PC-9 (cell line): Measurements from ENCODE around the gene AP3B1.

Experiments used
- EZH2 ChIP-seq: fragments of 200-600 bp; sonication (generic); IDR thresholded peaks from 2 replicates; pipeline ENCODE4 v1.8.0; 2017; ENCODE audit warnings: antibody characterized with exemption, low read depth
- TF ChIP-seq, protein P1 (sequence below): fragments of 200-600 bp; sonication (generic); conservative IDR thresholded peaks from 2 replicates; pipeline ENCODE4 v1.6.1; 2017; ENCODE audit warnings: mixed run types, antibody characterized with exemption, mild to moderate bottlenecking, moderate library complexity

DNA sequence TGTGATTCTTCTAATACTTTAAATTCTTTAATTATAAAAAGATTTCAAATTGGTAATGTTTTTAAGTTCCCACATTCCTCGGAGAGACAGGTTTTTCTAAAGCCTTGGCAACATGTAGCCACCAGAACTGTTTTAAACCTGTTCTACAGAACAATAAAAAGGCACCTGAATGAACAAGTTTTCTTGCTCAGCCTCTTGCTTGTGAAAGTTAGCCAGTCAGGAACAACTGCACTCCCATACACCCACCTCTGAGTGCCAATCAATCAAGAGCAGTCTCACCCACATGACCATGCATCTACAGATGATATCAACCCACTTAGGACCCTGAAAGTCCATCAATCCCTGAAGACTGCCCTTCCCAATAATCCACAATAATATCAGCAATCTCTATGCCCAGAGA, 62.3 kb downstream of the AP3B1 start:
- TF ChIP-seq, protein P1, sequence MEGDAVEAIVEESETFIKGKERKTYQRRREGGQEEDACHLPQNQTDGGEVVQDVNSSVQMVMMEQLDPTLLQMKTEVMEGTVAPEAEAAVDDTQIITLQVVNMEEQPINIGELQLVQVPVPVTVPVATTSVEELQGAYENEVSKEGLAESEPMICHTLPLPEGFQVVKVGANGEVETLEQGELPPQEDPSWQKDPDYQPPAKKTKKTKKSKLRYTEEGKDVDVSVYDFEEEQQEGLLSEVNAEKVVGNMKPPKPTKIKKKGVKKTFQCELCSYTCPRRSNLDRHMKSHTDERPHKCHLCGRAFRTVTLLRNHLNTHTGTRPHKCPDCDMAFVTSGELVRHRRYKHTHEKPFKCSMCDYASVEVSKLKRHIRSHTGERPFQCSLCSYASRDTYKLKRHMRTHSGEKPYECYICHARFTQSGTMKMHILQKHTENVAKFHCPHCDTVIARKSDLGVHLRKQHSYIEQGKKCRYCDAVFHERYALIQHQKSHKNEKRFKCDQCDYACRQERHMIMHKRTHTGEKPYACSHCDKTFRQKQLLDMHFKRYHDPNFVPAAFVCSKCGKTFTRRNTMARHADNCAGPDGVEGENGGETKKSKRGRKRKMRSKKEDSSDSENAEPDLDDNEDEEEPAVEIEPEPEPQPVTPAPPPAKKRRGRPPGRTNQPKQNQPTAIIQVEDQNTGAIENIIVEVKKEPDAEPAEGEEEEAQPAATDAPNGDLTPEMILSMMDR = no peak
- no peak for TF ChIP-seq EZH2
